Large intestine (tissue), 3 donors: ENCODE results near the gene KLF7. TPM values are rescaled to one million over a fixed set of nuclear protein-coding genes. Genes with fewer than 3 reads are reported as not detected.

ENCODE experiments used
- DNase-seq, 2 donors: peaks; one replicate each; pipeline versions ENCODE4 v3.0.0 to v3.0.0-alpha.2; 2013
- H3K27ac ChIP-seq: one replicate; pipeline ENCODE4 v1.5.1; 2013; ENCODE audit warnings: low read length
- H3K27me3 ChIP-seq: 2 replicates; pipeline ENCODE4 v1.6.1; 2013; ENCODE audit warnings: low read length; ENCODE audit not compliant: control insufficient read depth, insufficient read depth
- H3K36me3 ChIP-seq: 2 replicates; pipeline ENCODE4 v1.6.1; 2013; ENCODE audit warnings: low read length; ENCODE audit not compliant: control insufficient read depth, insufficient read depth
- H3K4me1 ChIP-seq: one replicate; pipeline ENCODE4 v1.6.1; 2013; ENCODE audit warnings: low read length; ENCODE audit not compliant: control insufficient read depth, insufficient read depth
- H3K4me3 ChIP-seq: one replicate; pipeline ENCODE4 v1.5.1; 2013; ENCODE audit warnings: low read length
- H3K9me3 ChIP-seq: one replicate; pipeline ENCODE4 v1.6.1; 2013; ENCODE audit warnings: mild to moderate bottlenecking, low read depth, low read length, moderate library complexity; ENCODE audit not compliant: control insufficient read depth
- WGBS: methylation state at CpG from one replicate; pipeline ENCODE4 v1.1.5; 2013; ENCODE audit warnings: low lambda C conversion rate; ENCODE audit not compliant: insufficient coverage; 5-methylcytosine and 5-hydroxymethylcytosine counted together
- polyA plus RNA-seq: library from polyadenylated mRNA; unstranded; fragments of 120-200 nt; gene quantifications from one replicate; pipeline ENCODE4 v1.2.1, GENCODE V29; 2013

Gene KLF7
- polyA plus RNA-seq, 1 donor: 11.4 TPM

DNA sequence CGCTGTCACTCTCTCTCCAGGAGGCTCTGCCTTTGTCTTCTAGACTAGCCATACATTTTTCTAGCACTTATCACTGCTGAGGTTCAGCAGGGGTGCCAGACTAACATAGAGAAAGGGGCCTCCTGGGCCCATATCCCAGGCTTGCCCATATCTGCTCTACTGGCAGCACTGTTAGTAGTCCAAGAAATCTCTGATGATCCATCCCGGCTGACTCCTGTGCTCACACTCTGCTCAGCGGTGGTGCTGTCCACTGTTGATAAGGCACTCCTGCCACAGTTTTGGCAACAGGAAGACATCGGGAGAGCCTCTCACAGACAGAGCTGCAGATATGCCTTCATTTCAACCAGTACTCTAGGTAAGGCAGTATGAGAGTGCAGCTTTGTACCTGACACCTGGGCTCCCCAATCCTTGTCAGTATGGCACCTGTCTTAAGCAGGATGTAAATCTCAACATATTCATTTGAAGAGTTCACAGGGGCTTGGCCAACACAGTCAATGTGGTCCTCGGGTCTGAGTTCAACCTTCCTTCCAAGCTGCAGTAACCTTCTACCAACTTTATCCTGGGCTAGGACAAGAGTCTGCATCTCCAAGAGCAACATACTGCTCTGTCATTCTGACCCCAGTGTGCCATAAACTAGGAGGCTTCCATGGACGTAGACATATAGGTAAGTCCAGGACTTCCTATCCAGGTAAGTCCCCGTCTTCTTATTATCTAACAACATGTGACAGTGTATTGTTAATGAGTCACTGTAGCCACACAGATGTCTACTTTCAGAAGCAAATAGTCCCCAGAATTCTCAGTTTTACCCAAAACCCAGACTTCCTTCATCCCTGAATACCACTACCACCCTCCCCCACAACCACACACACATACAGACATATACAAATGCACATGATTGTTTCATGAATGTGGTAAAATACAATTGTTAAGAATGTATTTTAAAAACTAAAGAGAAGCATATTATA, 16.2 kb downstream of the KLF7 start:
- DNase-seq: no peak
- H3K27ac ChIP-seq: no peak overlapping the region
- H3K27me3 ChIP-seq: no peaks in the 10 kb centered on the region
- peaks cover 4% of the 10 kb centered on the region for H3K36me3 ChIP-seq
- no CpG with 5 or more reads among the region's 7 CpGs for WGBS
- H3K9me3 ChIP-seq: no peaks in the 10 kb centered on the region
- no peaks in the 10 kb centered on the region for H3K4me1 ChIP-seq
- H3K4me3 ChIP-seq: no peak overlapping the region

DNA sequence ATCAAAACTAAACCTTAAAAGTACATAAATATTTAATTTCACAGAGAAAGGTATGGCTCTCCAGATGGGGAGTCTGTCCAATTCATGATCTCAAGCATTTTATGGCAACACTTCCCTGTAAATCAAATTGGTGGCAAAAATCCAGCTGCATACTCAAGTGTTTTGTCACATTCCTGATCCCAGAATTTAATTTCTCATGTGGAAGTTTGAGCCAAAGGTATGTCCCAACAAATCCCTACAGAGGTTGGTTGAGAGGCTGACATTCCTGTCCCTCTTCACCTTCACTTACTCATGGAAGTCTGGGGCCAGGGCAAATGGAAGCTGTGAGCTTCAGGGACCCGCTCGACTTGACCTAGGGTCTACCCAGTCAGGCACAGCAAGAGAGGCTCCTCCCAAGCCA, 17.7 kb downstream of the KLF7 start:
- Histone ChIP-seq H3K27ac (no peak overlapping the region), H3K4me1 (peaks cover 2% of the 10 kb centered on the region), H3K9me3 (no peaks in the 10 kb centered on the region), H3K4me3 (no peak overlapping the region), H3K36me3 (peaks cover 4% of the 10 kb centered on the region), H3K27me3 (no peaks in the 10 kb centered on the region)
- no CpG with 5 or more reads among the region's 2 CpGs for WGBS
- DNase-seq: no peak

DNA sequence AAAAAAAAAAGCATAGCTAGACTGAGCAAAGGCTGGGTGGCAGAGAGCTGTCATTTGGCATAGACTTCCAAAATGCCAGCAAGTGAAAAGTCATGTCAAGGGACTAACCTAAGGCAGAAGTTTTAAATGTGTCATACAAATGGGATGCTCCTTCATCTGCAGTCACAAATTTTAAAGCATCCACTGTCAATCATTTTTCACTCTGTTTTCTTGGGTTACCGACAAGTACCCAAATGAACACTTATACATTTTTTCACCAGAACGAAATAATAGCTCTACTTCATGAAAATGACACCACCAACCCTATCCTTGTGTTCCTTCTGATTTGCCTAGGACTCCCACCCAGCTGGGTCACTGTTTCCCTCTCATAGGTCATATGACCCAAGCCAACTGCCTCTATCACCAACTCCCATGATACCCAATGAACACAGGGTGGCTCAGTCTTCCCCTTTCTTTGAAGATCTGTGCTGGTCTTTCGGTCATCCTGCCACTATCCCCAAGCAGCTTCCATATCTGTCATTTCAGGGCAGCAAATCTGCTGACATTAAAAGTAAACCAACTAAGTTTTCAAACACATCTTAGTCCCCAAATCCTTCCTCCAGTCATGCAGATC, 21.5 kb downstream of the KLF7 start:
- no peaks in the 10 kb centered on the region for H3K27me3 ChIP-seq
- H3K4me1 ChIP-seq: peaks cover 2% of the 10 kb centered on the region
- H3K27ac ChIP-seq: peak overlapping the region; percentile 45
- DNase-seq: no peak
- H3K9me3 ChIP-seq: no peaks in the 10 kb centered on the region
- H3K4me3 ChIP-seq: no peak overlapping the region
- WGBS: 100% methylated on average over 1 of the region's 3 CpGs
- peaks cover 1% of the 10 kb centered on the region for H3K36me3 ChIP-seq

DNA sequence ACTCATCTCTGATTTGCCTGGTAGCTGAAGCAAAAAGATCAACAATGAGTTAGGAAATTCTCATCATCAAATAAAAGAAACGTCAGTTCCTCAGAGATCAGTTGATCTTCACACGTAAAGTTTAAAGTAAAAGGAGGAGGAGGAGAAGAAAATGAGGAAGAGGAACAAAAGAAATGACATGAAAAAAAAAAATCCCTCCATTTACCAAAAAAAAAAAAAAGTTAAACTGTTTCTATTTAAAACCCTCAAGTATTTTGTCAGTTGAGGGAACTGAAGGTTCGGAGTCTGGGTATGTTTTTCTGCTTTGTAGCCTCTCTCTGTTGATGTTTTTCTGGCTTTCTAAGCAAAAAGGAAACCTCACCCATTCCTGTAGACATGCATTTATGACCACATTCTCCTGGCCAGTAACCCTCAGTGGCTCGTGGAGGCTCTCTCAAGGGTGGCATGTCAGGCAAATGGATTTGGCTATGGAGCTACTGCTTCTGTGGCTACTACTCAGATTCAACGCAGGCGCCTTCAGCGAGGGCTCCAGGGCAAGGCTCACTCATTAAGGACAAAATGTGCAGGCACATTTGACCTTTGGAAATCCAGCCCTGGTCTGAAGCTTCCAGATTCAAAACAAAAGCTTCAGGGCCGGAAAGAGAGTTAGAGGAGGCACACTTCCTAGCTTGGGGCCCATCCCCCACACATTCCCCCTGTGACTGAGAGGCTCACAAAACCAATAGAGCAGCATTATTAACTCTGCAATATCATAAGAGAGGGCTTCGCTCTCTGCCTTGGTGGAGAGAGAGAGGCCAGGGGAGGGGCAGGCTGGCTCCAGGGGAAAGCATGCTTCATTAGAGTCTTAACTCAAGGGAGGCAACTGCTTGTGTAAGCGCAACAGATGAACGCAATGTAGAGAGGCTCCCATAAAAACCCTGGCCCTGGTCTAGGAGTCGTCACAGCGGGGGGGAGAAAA, 22.3 kb downstream of the KLF7 start:
- DNase-seq: peak in 1 of 2 donors; percentile 27
- 64% methylated on average over 3 of the region's 13 CpGs for WGBS
- Histone ChIP-seq H3K4me3 (no peak overlapping the region), H3K27me3 (no peaks in the 10 kb centered on the region), H3K27ac (peak overlapping the region; percentile 45), H3K4me1 (peaks cover 2% of the 10 kb centered on the region), H3K9me3 (no peaks in the 10 kb centered on the region), H3K36me3 (no peaks in the 10 kb centered on the region)

DNA sequence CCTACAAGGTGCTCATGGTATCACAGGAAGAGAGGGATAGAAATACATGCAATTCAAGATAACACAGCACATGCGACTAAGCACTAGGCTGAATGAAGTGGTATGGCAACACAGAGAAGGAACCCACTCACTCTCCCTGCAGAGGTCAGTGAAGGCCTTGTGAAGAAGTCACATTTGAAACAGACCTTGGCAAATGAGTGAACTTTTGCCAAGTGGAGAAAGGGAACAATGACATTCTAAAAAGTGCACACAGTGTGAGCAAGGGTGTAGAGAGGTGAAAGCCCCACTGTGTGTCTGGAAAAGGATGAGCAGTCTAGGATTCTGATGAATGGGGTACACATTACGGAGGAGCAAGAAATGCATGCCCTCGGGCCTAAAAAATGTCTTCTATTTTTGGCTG, 23.3 kb downstream of the KLF7 start:
- H3K4me1 ChIP-seq: peaks cover 2% of the 10 kb centered on the region

DNA sequence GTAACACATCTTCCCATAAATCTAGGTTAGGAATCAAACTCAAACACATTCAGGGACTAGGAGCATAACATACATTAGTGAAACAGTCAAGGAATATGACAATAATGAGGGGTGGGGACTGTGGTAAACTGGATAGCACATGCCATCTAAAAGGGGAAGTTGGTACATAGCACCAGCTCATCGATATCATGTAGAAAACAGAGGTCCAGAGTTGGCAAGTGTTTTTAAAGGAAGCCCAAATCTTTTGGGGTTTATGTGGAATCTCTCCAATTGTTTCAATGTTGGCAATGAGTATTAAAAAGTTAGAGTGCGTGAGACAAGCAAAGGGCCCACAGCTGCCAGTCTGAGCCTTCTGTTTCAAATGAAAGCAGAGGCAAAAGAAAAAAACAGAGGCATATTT, 24.4 kb downstream of the KLF7 start:
- no peak for DNase-seq
- H3K27me3 ChIP-seq: no peaks in the 10 kb centered on the region
- H3K9me3 ChIP-seq: no peaks in the 10 kb centered on the region
- peaks cover 2% of the 10 kb centered on the region for H3K4me1 ChIP-seq
- WGBS: 100% methylated on average over 1 of the region's 2 CpGs
- no peaks in the 10 kb centered on the region for H3K36me3 ChIP-seq
- H3K27ac ChIP-seq: no peak overlapping the region
- no peak overlapping the region for H3K4me3 ChIP-seq

More for the DNA sequence above, 23.3 kb downstream of the KLF7 start:
- WGBS: no CpG with 5 or more reads among the region's 3 CpGs
- no peak overlapping the region for H3K4me3 ChIP-seq
- no peaks in the 10 kb centered on the region for H3K27me3 ChIP-seq
- no peaks in the 10 kb centered on the region for H3K9me3 ChIP-seq
- no peak for DNase-seq
- H3K36me3 ChIP-seq: no peaks in the 10 kb centered on the region
- no peak overlapping the region for H3K27ac ChIP-seq

DNA sequence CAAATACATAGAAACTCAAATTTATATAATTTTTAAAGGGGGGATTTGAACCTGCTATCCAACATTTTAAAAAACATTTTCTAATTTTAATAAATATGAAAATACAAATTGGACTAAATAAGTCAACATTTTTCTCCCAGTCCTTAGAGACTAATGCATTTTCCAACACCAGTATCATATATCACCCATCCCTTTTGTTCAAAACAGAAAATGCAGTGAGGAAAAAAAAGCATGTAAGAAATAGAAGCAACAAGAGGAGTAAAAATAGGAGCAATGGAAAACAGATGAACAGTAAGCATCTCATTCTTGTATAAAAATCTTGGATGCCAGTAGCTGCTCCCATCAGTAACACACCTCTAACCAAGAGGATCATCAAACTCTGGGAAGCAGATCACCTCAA, 25.5 kb downstream of the KLF7 start:
- Histone ChIP-seq H3K9me3 (no peaks in the 10 kb centered on the region), H3K27ac (no peak overlapping the region), H3K4me1 (peaks cover 2% of the 10 kb centered on the region), H3K4me3 (no peak overlapping the region), H3K27me3 (no peaks in the 10 kb centered on the region), H3K36me3 (no peaks in the 10 kb centered on the region)
- no peak for DNase-seq

DNA sequence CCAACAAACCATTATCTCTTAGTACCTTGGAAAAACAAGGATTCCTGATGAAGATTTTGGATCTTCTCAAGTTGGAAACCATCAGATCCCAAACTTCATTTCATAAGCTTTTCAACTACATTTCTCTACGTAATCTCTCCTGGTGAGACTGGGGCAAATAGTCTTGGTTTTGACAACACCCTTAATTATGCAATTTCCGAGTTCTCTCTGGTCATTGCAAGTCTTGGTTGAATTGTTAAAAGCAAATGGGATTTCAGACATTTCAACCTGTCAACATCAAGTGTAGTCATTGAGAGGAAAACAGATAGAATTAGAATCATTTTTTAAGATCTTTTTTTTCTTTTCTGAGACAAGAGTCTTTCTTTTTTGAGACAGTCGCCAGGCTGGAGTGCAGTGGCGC, 26.2 kb downstream of the KLF7 start:
- Histone ChIP-seq H3K4me3 (no peak overlapping the region), H3K9me3 (no peaks in the 10 kb centered on the region), H3K27ac (no peak overlapping the region), H3K4me1 (peaks cover 2% of the 10 kb centered on the region), H3K36me3 (no peaks in the 10 kb centered on the region), H3K27me3 (no peaks in the 10 kb centered on the region)
- 100% methylated on average over 1 of the region's 4 CpGs for WGBS
- no peak for DNase-seq

DNA sequence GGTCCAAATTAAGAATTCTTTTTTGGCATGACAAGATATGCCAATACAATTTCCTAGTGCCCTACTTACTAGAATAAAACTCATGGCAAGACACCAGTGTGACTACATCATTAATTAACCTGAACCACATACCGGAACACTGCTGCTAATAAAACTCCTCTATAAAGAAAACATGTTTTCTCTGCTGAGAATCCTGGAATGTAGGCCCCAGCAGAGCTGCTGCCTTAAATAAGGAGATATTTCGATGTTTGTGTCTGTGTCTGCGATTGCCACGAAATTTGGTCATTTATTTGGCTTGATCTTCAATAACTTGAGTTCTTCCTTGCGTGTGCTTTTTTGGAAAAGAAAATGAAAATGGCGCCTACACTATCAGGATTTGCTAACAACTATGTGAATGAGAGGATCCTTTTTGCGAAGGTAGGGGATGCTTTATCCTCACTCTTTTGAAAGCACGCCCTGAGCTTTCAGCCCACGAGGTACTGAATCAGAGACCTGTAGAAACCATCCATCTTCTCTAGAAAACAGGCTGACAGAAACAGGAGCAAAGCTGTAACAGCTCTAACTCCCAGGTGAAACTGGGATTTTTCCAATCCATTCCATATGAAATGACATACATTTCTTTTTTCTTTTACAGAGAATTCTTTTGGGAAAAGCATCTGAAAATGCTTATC, 27.0 kb downstream of the KLF7 start:
- Histone ChIP-seq H3K4me1 (peaks cover 5% of the 10 kb centered on the region), H3K9me3 (no peaks in the 10 kb centered on the region), H3K4me3 (no peak overlapping the region), H3K36me3 (no peaks in the 10 kb centered on the region), H3K27me3 (no peaks in the 10 kb centered on the region), H3K27ac (no peak overlapping the region)
- DNase-seq: no peak
- 89% methylated on average over 4 of the region's 9 CpGs for WGBS
